Measurements from ENCODE around the gene CALD1. TPM values are rescaled to one million over a fixed set of nuclear protein-coding genes. Genes with fewer than 3 reads are reported as not detected.

The CALD1 gene
- total RNA-seq, 1 donor from 2014 or later: 71.8 TPM

- TF ChIP-seq CTCF (conservative IDR thresholded peaks at IDR 0.05): no peak
- no peak overlapping the region for H3K4me3 Mint-ChIP-seq
- no peak overlapping the region for H3K27ac Mint-ChIP-seq (ENCODE audit: unreplicated experiment)
- H3K9me3 Mint-ChIP-seq: peaks cover 10% of the 10 kb centered on the region
- H3K27me3 Mint-ChIP-seq (ENCODE audit: low read depth): no peaks in the 10 kb centered on the region
- no peaks in the 10 kb centered on the region for H3K36me3 Mint-ChIP-seq (ENCODE audit: low read depth)
- peaks cover 3% of the 10 kb centered on the region for H3K4me1 Mint-ChIP-seq
- DNase-seq (ENCODE audit: low read depth, low spot score): no peak
Observed at GRCh38 chr7:134799377-134799776, 19.9 kb downstream of the CALD1 start.

GRCh38 chr7:134802762-134803161 is 23.3 kb downstream of the CALD1 start:
- Mint-ChIP-seq H3K4me1 (peaks cover 8% of the 10 kb centered on the region), H3K36me3 (ENCODE audit: low read depth) (no peaks in the 10 kb centered on the region), H3K9me3 (peaks cover 10% of the 10 kb centered on the region), H3K27ac (ENCODE audit: unreplicated experiment) (no peak overlapping the region), H3K4me3 (no peak overlapping the region), H3K27me3 (ENCODE audit: low read depth) (no peaks in the 10 kb centered on the region)
- no peak for DNase-seq (ENCODE audit: low read depth, low spot score)
- TF ChIP-seq CTCF (conservative IDR thresholded peaks at IDR 0.05): no peak

GRCh38 chr7:134804351-134804750 is 24.9 kb downstream of the CALD1 start:
- Mint-ChIP-seq H3K27ac (ENCODE audit: unreplicated experiment) (no peak overlapping the region), H3K4me1 (peaks cover 8% of the 10 kb centered on the region), H3K9me3 (peaks cover 10% of the 10 kb centered on the region), H3K4me3 (no peak overlapping the region), H3K36me3 (ENCODE audit: low read depth) (no peaks in the 10 kb centered on the region), H3K27me3 (ENCODE audit: low read depth) (no peaks in the 10 kb centered on the region)
- no peak for TF ChIP-seq CTCF (conservative IDR thresholded peaks at IDR 0.05)
- DNase-seq (ENCODE audit: low read depth, low spot score): no peak

- H3K27ac Mint-ChIP-seq (ENCODE audit: unreplicated experiment): no peak overlapping the region
Observed at GRCh38 chr7:134804854-134805253, 25.4 kb downstream of the CALD1 start.

GRCh38 chr7:134806197-134806596 is 26.8 kb downstream of the CALD1 start:
- H3K36me3 Mint-ChIP-seq (ENCODE audit: low read depth): no peaks in the 10 kb centered on the region
- H3K4me1 Mint-ChIP-seq: peaks cover 8% of the 10 kb centered on the region
- no peak for TF ChIP-seq CTCF (conservative IDR thresholded peaks at IDR 0.05)
- H3K27ac Mint-ChIP-seq (ENCODE audit: unreplicated experiment): no peak overlapping the region
- H3K9me3 Mint-ChIP-seq: peaks cover 10% of the 10 kb centered on the region
- no peak for DNase-seq (ENCODE audit: low read depth, low spot score)
- H3K4me3 Mint-ChIP-seq: no peak overlapping the region
- no peaks in the 10 kb centered on the region for H3K27me3 Mint-ChIP-seq (ENCODE audit: low read depth)

More at GRCh38 chr7:134804854-134805253, 25.4 kb downstream of the CALD1 start:
- TF ChIP-seq CTCF (conservative IDR thresholded peaks at IDR 0.05): no peak
- no peak overlapping the region for H3K4me3 Mint-ChIP-seq
- DNase-seq (ENCODE audit: low read depth, low spot score): no peak
- H3K27me3 Mint-ChIP-seq (ENCODE audit: low read depth): no peaks in the 10 kb centered on the region
- H3K4me1 Mint-ChIP-seq: peaks cover 8% of the 10 kb centered on the region
- peaks cover 10% of the 10 kb centered on the region for H3K9me3 Mint-ChIP-seq
- no peaks in the 10 kb centered on the region for H3K36me3 Mint-ChIP-seq (ENCODE audit: low read depth)

GRCh38 chr7:134809616-134810015 is 30.2 kb downstream of the CALD1 start:
- Mint-ChIP-seq H3K27me3 (ENCODE audit: low read depth) (no peaks in the 10 kb centered on the region), H3K4me1 (peaks cover 3% of the 10 kb centered on the region), H3K9me3 (peaks cover 4% of the 10 kb centered on the region), H3K4me3 (no peak overlapping the region), H3K36me3 (ENCODE audit: low read depth) (no peaks in the 10 kb centered on the region), H3K27ac (ENCODE audit: unreplicated experiment) (no peak overlapping the region)
- TF ChIP-seq CTCF (conservative IDR thresholded peaks at IDR 0.05): no peak
- DNase-seq (ENCODE audit: low read depth, low spot score): no peak
